GM21576 (cell line): ENCODE results near the gene SNX33.
A peak's percentile ranks its signal among the peaks of the same experiment; 100 is the strongest.
"Not testable (repeated sequence)": the region's sequence is repeated elsewhere in the genome, so short reads cannot be mapped to it uniquely, and the experiment has no call there.

Source experiments
- ATAC-seq: cut with Tn5 transposase; IDR thresholded peaks from one replicate; pipeline ENCODE4 v1.9.1; 2021; ENCODE audit warnings: mild to moderate bottlenecking, moderate library complexity; ENCODE audit not compliant: unreplicated experiment

Gene SNX33, protein sequence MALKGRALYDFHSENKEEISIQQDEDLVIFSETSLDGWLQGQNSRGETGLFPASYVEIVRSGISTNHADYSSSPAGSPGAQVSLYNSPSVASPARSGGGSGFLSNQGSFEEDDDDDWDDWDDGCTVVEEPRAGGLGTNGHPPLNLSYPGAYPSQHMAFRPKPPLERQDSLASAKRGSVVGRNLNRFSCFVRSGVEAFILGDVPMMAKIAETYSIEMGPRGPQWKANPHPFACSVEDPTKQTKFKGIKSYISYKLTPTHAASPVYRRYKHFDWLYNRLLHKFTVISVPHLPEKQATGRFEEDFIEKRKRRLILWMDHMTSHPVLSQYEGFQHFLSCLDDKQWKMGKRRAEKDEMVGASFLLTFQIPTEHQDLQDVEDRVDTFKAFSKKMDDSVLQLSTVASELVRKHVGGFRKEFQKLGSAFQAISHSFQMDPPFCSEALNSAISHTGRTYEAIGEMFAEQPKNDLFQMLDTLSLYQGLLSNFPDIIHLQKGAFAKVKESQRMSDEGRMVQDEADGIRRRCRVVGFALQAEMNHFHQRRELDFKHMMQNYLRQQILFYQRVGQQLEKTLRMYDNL

DNA sequence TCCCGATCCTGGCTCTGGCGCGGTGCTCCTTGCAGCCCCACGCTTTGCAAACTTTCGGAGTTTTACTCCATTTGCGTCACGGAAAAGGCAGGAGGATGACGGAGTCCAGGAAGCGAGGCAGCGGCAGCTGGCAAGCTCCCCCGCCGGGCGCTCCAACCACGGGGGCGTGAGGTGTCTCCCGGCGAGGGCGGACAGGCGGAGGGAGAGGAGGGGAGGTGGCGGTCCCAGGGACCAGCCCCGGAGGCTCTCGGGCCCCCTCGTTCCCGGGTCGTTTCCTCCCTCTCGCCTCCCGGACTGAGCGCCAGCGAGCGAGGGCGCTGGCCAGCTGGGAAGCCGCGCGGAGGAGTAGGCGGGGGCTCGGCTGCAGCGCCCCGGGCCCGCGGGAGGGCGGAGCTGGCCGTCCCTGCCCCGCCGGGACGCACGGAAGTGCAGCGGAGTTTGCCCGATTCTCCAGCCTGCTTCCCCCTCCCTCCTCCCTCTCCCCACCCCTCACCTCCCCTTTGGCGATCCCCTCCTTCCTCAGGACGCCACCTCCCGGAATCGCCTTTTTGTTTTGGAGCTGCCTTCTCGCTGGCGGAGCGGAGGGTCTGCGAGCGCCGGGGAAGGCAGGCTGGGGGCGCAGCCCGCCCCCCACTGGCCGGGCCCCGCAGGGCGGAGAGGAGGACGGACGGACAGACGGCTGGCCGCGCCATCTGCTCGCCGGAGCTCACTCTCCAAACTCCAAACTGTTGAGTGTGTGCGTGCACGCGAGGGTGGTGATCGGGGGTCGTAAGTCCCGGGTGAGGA, at the start of gene SNX33:
Gene SNX33 (plus strand): TSS at position 543 of the 786 bp plus-strand sequence. CDS start 1,191 bp downstream, outside the sequence.
- ATAC-seq, result no peak

DNA sequence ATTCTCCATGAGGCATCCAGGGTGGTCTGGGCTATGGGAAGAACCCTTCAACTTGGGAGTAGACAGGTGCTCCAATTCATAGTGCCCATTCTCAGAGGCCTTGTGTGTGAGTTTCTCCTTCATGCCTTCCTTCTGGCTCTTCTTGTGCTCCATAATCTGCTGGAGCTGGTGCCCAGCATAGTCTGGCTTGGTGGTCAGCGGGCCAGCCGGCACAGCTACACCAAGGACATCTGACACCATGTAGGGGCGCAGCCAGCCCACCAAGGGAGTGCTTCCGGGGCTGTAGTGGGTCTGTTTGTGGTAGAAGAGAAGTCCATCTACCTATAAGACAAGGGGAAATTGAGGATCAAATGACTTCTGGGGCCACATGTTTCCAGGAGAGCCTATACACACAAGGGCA, 49.4 kb upstream of the SNX33 start:
- ATAC-seq, result no peak

DNA sequence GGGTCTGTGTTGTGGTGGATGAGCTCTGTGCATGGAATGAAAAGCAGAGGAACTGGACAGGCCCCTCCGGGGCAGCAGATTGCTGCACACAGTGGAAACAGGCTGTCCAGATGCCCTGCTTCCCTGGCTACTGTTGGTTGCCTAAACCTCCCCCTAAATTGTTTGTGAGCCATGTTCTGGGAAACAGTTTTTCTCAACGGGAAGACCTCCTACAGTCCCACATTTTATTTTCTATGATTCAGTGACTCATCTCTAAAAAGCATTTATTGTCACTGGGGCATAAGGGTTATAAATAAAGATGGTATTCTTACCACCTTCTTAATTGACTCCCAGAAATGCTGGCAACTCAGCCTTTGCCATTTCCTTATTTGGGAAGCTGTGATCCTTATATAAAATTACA, 48.3 kb upstream of the SNX33 start:
- ATAC-seq, result no peak

DNA sequence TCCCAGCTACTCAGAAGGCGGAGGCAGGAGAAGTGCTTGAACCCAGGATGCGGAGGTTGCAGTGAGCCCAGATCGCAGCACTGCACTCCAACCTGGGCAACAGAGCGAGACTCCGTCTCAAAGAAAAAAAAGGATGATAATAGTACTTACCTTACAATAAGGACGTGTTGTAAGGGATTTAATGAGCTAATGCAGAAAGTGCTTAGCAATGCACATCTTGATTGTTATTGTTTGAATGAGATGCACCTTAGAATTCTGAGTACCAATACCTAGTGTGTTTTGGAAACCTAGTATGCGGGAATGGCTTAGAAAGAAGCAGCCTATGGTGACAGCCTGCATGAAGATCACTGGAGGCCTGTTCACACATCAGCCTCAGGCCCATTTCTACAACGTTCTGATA, 41.7 kb upstream of the SNX33 start:
- no peak for ATAC-seq

DNA sequence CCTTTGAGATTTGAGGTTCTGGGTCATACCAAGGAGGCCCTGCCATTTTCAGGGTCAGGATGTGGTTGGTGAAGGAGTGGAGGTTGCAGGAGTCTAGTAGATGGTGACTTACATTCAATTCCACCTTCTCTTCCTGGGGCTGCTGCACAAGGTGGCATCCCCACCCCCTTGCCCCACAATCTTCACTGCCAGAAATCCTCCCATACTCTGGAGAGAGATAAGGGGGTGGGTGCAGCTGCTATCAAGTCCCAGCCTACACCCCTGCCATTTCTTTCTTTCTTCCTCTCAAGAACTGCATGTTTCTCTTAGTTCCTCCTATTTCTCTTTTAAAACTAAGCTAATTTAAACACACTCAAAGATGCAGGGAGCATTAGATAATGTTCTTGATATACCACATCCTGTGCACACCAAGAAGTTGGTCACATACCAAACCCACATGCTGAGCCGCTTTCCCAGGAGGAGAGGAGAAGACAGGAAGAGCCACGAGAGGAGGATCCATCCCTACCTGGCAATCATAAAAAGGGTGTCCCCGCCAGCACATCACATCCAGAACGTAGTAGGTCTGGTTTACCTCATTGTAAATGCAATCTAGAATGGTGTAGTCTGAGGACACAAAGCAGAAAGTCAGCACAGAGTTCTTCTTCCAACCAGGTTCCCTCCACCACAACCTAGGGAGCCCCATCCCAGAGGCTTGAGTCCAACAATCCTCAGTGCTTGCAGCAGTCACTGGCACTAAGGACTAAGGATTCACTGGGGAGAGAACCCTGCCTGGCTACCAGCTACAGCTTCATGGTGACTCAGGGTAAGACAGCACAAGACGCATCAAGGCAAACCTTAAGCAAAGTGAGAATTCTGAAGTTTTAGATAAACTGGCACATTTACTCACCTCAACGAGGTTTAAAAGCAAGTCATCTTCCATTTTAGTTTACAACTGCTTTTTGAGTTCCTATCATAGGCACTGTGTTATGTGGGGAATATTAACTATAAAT, 40.7 kb upstream of the SNX33 start:
- no peak for ATAC-seq

DNA sequence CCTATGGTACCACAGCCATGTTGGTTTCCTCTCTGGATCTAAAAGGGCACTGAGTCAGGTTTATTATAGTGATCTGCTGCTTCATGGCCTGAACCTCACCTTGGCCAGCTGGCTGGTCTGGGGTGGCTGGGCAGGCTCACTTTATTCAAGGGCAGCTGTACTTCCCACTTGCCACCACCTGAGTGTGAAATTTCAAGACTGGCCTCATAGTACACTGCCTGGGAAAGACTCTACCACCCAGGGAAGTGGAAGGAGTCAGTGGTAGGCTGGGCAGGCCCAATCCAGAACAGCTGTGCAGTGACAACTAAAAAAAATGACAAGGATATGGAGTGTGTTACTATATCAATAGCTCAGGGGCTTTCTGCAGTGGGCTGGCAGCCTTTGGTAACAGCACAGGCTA, 30.9 kb upstream of the SNX33 start:
- ATAC-seq, result no peak

GRCh38 chr15:75620058-75620820, 27.5 kb upstream of the SNX33 start:
- no peak for ATAC-seq

GRCh38 chr15:75620841-75621391, 26.8 kb upstream of the SNX33 start:
- no peak for ATAC-seq

DNA sequence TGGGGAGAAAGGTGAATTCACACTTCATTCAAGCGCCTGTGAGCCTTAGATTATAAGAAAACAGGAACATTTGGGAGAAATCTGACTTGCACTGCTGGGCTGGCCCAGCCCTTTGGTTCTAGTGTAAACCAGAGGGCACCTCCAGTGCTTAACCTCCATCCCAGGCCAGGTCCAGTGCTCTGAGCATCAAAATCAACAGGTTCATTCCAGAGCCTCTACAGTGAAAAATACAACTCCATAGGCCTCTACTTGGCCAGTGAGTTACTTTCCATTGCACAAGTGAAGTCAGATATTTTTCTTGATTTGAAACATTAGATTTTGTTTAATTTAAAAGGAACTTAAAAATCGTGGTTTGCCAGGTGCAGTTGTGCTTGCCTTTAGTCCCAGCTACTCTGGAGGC, 25.2 kb upstream of the SNX33 start:
- no peak for ATAC-seq

GRCh38 chr15:75625542-75626347, 22.0 kb upstream of the SNX33 start, which contains the start of gene SNUPN:
TSS of gene SNUPN (minus strand) at chr15:75625725. CDS start at chr15:75621051, 4,674 bp downstream.
- peak; percentile 79 for ATAC-seq

- no peak for ATAC-seq
These were observed 15.8 kb upstream of the SNX33 start for GRCh38 chr15:75631935-75632334.

- ATAC-seq, result not testable (repeated sequence)
These were observed 13.8 kb upstream of the SNX33 start for GRCh38 chr15:75633922-75634321.

- ATAC-seq, result no peak
These were observed 11.7 kb upstream of the SNX33 start for GRCh38 chr15:75636026-75636425.

DNA sequence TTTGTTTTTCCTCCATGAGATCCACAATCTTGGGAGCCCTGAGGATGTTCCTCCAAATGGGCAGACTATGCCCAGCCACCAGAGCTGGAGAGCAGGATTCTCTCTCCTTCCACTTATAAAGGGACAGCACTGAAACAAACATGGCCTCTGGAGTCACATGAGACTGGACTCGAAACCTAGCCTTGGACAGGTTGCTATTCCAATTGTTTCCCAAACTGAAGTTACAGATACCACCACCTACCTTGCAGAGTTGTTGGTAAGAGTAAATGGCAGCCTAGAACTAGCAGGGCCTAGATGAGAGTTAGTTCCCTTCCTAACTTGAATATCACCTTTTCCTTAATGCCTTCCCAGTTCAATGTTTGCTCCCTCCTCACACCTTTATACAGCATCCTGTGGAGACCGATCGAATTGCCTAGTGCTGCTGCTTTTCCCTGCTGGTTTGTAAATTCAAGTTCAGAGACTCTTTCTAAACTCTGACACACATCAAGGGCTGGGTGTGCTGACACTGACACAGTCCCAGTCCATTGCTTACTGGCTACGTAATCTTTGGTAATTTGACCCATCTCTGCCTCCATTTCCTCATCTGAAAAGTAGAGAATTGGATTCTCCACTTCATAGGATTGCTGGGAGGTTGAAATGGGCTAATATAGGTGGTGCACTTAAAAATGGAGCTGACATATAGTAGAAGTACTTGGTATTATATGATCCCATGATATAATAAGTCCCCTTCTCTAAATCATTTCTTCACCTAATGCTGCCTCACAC, 10.3 kb upstream of the SNX33 start:
- no peak for ATAC-seq

DNA sequence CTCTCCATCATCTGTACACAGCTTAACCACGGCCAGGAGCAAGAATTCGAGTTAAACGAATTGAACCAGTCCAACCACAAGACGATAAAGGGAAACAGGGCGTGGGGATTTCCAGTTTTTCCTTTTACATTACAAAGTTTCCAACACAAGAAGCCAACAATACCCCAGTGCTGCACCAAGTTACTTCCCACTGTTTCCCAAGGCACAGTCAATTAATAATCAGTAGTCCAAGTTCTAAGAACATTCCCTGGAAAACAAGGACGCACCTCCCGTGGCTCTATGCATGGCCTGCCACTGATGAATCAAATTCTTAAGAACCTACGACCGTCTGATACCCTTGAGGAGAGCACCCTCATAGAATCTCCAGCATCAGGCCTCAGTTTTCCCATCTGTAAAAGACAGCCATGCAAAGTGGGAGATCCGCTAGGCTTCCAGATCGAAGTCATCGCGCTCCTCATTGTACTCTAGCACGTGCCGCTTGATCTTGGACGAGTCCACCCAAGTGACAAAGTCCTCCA, 8.5 kb upstream of the SNX33 start:
- no peak for ATAC-seq

DNA sequence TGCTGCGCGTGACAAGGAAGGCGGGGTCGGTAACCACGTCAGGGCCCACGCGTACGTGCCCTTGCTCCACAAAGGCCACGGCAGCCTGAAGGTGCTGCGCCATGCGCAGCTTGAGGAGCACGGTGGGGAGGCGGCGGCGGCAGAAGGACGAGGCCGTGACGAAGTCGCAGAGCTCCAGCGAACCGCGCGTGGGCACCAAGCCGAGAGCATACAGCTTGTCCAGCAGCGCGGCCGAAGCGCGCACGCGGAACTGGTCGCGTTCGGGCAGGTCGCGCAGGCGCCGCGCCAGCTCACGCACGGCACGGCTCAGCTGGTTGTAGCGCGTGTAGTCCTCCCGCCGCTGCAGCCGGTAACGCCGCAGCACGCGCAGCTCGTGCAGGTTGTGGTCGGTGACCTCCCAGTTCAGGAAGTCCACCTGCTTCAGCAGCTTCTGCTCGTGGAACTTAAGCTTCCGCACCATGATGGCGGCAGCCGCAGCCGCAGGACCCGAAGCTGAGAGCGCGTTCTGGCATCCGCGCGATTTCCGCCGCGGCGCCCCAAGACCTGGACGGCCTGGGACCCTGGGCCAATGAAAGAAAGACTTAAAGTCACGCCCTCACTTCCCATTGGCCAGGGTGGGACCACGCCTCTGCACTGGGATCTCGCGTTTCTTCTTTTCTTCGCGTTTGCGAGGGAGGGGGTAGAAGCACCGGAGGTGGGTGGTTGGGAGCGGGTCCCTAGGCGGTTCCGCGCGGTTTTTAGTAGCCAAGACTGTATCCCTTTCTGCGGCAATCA, 7.8 kb upstream of the SNX33 start, which contains the start of gene IMP3:
Gene IMP3 (minus strand): TSS at position 516 of the 774 bp plus-strand sequence. CDS start 56 bp downstream, at position 460.
- peak; percentile 91 for ATAC-seq
